Measurements from ENCODE around the gene USP48.
A peak's percentile ranks its signal among the peaks of the same experiment; 100 is the strongest.
"Not testable (repeated sequence)": the region's sequence is repeated elsewhere in the genome, so short reads cannot be mapped to it uniquely, and the experiment has no call there.

Gene USP48

DNA sequence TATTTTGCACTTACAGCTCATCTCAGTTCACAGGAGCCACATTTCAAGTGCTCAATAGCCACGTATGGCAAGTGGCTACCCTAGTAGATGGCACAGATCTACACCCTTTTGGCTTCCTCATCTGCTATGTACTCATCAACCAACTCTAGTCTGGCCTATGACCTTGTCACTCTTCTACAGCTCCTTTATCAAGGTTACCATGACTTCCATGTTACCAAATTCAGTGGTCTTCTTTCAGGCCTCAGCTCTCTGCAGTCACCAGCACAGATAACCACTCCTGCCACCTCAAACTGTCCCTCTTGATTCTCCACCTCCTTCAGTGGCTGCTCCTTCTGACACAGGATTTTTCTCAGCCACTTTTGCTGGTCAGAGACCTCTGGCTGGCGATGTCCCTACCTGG lies 11.7 kb upstream of the USP48 start:
- H3K4me3 ChIP-seq (replicated peaks; ENCODE audit: low read depth, low read length) = no peak overlapping the region
- no peak for TF ChIP-seq CTCF (IDR thresholded peaks at IDR 0.05; ENCODE audit: low read length, missing control alignments)
- no peak for DNase-seq (ENCODE audit: low read depth)

DNA sequence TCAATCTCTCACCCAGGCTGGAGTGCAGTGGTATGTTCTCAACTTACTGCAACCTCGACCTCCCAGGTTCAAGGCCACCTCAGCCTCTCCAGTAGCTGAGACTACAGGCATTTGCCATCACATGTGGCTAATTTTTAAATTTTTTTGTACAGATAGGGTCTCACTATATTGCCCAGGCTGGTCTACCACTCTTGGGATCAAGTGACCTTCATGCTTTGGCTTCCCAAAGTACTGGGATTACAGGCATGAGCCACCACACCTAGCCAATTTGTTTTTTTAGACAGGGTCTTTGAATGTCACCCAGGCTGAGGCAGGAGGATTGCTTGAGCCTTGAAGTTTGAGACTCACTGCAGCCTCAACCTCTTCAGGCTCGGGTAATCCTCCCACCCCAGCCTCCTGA lies 10.2 kb upstream of the USP48 start:
- no peak for TF ChIP-seq CTCF (IDR thresholded peaks at IDR 0.05; ENCODE audit: low read length, missing control alignments)
- no peak for DNase-seq (ENCODE audit: low read depth)
- H3K4me3 ChIP-seq (replicated peaks; ENCODE audit: low read depth, low read length) = no peak overlapping the region

GRCh38 chr1:21786640-21787039 lies 3.7 kb upstream of the USP48 start:
- DNase-seq (ENCODE audit: low read depth) = no peak
- no peak for TF ChIP-seq CTCF (IDR thresholded peaks at IDR 0.05; ENCODE audit: low read length, missing control alignments)
- H3K4me3 ChIP-seq (replicated peaks; ENCODE audit: low read depth, low read length) = no peak overlapping the region

DNA sequence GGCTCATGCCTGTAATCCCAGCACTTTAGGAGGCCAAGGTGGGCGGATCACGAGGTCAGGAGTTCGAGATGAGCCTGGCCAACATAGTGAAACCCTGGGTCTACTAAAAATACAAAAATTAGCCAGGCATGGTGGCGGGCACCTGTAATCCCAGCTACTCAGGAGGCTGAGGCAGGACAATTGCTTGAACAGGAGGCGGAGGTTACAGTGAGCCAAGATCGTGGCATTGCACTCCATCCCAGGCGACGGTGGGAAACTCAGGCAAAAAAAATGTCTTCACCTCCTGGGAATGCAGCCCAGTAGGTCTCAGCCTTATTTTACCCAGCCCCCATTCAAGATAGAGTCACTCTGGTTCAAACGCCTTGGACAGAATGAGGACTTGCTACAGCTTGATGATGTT lies 2.8 kb upstream of the USP48 start:
- not testable (repeated sequence) for DNase-seq (ENCODE audit: low read depth); H3K4me3 ChIP-seq (replicated peaks; ENCODE audit: low read depth, low read length)

GRCh38 chr1:21783679-21784603 lies 992 bp upstream of the USP48 start:
- no peak for TF ChIP-seq CTCF (IDR thresholded peaks at IDR 0.05; ENCODE audit: low read length, missing control alignments)
- DNase-seq (ENCODE audit: low read depth) = peak; percentile 75
- peak overlapping the region; percentile 90 for H3K4me3 ChIP-seq (replicated peaks; ENCODE audit: low read depth, low read length)

- peak; percentile 68 for DNase-seq (ENCODE audit: low read depth)
- peak overlapping the region; percentile 90 for H3K4me3 ChIP-seq (replicated peaks; ENCODE audit: low read depth, low read length)
- peak; percentile 41 for TF ChIP-seq CTCF (IDR thresholded peaks at IDR 0.05; ENCODE audit: low read length, missing control alignments)
Measured at GRCh38 chr1:21782349-21782867, 541 bp downstream of the USP48 start.

DNA sequence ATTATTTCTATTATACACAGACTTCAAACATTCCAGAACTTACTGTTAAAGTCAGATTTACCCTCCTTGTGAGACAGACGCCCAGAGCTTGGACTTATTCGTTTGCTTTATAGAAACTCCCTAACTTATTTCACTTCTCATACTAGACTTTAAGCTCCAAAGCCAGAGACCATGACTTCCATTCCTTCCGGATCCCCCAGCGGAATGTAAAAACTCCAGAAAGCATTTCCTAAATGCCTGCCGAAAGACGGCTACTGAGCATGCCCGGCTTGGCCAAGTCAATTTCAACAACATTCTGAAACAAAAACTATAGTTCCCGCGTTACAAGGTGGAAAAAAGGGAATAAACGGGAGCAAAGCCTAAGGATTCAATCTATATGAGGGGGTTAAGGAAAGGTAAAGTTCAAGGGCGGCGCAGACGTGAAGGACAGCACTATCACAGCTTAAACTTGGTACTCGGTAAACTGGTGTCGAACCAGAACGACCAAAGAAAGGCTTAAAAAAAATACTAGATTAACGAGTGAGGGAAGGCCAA lies 1.1 kb downstream of the USP48 start:
- no peak for TF ChIP-seq CTCF (IDR thresholded peaks at IDR 0.05; ENCODE audit: low read length, missing control alignments)
- DNase-seq (ENCODE audit: low read depth) = peak; percentile 67
- peak overlapping the region; percentile 90 for H3K4me3 ChIP-seq (replicated peaks; ENCODE audit: low read depth, low read length)

All from fibroblast of pulmonary artery (primary cell).